ENCODE measurements around the gene PBX3. TPM values are rescaled to one million over a fixed set of nuclear protein-coding genes. Genes with fewer than 3 reads are reported as not detected.

Gene PBX3
- total RNA-seq, 2 donors from 2014 or later: 15.1 to 21.1 TPM

DNA sequence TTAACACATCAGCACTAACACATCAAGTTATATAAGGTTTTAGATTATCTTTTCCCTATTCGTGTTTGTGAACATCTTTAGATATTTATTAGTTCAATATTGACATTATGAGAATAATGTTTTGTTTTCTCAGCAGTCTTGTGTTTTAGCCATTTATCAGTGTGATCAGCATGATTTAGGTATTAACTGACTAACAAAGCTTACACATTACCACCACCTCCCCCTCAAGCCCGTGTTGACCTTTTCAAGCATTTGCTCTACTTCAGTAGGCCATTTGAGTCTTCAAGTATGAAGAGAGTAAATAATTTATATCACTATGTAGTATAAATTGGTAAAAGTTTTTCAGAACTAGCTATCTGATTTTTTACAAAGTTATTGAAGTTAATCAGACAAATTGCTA is 6.9 kb downstream of the PBX3 start:
- no peaks in the 10 kb centered on the region for H3K4me1 ChIP-seq
- no peak overlapping the region for H3K9ac ChIP-seq (ENCODE audit: low read depth in 2 of 2, low read length in 2 of 2)
- H3K27me3 ChIP-seq: no peaks in the 10 kb centered on the region
- no peaks in the 10 kb centered on the region for H3K36me3 ChIP-seq
- no peak overlapping the region for H3K27ac ChIP-seq
- no peaks in the 10 kb centered on the region for H3K9me3 ChIP-seq
- H3K4me3 ChIP-seq: no peak overlapping the region
- TF ChIP-seq, protein P1, sequence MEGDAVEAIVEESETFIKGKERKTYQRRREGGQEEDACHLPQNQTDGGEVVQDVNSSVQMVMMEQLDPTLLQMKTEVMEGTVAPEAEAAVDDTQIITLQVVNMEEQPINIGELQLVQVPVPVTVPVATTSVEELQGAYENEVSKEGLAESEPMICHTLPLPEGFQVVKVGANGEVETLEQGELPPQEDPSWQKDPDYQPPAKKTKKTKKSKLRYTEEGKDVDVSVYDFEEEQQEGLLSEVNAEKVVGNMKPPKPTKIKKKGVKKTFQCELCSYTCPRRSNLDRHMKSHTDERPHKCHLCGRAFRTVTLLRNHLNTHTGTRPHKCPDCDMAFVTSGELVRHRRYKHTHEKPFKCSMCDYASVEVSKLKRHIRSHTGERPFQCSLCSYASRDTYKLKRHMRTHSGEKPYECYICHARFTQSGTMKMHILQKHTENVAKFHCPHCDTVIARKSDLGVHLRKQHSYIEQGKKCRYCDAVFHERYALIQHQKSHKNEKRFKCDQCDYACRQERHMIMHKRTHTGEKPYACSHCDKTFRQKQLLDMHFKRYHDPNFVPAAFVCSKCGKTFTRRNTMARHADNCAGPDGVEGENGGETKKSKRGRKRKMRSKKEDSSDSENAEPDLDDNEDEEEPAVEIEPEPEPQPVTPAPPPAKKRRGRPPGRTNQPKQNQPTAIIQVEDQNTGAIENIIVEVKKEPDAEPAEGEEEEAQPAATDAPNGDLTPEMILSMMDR (IDR thresholded peaks at IDR 0.05): no peak
- no peak for DNase-seq
- intact Hi-C loops (cut with DNase I): no loop called here

DNA sequence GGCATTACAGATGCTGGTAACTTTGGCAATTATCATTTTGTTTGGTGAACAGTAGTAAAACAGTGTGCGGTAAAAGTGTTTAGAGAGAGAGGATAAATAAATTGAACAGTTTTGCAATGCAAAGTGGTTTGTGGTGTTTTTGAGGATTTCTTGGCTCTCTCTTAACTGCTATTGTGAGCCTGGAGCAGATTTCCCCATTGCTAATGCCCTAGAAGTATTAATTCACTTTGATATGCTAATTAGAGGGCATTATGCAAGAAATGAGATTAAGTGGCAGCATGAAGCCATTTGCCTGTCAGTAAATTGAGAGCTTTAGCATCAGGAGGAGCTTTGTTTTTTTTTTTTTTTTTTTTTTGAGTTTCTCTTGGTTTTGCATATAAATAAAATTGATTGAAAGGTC is 8.2 kb downstream of the PBX3 start:
- intact Hi-C loops (cut with DNase I): no loop called here
- TF ChIP-seq, protein P1 (IDR thresholded peaks at IDR 0.05): no peak
- Histone ChIP-seq H3K4me3 (no peak overlapping the region), H3K4me1 (no peaks in the 10 kb centered on the region), H3K27me3 (no peaks in the 10 kb centered on the region), H3K27ac (no peak overlapping the region), H3K9me3 (no peaks in the 10 kb centered on the region), H3K36me3 (no peaks in the 10 kb centered on the region), H3K9ac (ENCODE audit: low read depth in 2 of 2, low read length in 2 of 2) (no peak overlapping the region)
- DNase-seq: no peak

DNA sequence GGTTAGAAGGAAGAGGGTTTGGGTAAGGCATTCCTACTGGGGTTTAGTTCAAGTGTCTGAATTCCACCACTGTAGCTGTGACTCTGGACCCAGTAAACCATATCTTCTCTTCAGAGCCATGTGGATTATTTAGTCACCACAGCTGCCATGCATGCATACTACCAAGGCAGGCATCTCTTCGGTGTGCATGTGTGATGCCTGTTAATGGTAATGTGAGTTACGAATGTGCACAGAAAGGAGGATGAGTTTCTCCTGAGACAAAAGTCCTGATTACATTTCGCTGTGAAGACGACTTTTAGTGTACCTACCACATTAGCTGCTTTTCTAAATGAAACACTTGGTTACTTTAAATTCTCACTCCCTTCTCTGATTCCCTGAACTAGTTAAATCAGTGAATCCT is 9.3 kb downstream of the PBX3 start:
- no peak overlapping the region for H3K4me3 ChIP-seq
- H3K36me3 ChIP-seq: no peaks in the 10 kb centered on the region
- no peak for DNase-seq
- H3K27ac ChIP-seq: no peak overlapping the region
- H3K9ac ChIP-seq (ENCODE audit: low read depth in 2 of 2, low read length in 2 of 2): no peak overlapping the region
- no peaks in the 10 kb centered on the region for H3K4me1 ChIP-seq
- TF ChIP-seq, protein P1 (IDR thresholded peaks at IDR 0.05): no peak
- H3K27me3 ChIP-seq: no peaks in the 10 kb centered on the region
- H3K9me3 ChIP-seq: no peaks in the 10 kb centered on the region
- intact Hi-C loops (cut with DNase I): no loop called here

DNA sequence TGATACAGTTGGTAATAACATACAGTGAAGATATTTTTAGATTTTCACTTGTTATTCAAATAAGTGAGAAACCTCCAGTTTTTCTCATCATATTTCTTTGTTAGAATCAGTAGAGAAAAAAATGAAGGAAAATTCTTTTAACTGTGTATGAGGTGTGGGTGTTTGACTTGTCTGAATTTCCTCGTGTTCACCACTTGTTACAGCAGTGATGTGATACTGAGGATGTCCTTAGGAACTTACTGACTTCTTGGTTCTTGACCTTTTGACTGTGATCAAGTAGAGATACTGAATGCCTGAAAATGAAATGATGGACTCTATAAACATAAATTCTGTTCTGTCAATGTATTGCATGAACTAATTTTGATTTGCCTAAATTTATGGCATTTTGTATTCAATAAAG is 10.7 kb downstream of the PBX3 start:
- Histone ChIP-seq H3K36me3 (no peaks in the 10 kb centered on the region), H3K9me3 (no peaks in the 10 kb centered on the region), H3K27ac (no peak overlapping the region), H3K9ac (ENCODE audit: low read depth in 2 of 2, low read length in 2 of 2) (no peak overlapping the region), H3K4me3 (no peak overlapping the region), H3K27me3 (no peaks in the 10 kb centered on the region), H3K4me1 (no peaks in the 10 kb centered on the region)
- TF ChIP-seq, protein P1 (IDR thresholded peaks at IDR 0.05): no peak
- no peak for DNase-seq
- intact Hi-C loops (cut with DNase I): no loop called here

DNA sequence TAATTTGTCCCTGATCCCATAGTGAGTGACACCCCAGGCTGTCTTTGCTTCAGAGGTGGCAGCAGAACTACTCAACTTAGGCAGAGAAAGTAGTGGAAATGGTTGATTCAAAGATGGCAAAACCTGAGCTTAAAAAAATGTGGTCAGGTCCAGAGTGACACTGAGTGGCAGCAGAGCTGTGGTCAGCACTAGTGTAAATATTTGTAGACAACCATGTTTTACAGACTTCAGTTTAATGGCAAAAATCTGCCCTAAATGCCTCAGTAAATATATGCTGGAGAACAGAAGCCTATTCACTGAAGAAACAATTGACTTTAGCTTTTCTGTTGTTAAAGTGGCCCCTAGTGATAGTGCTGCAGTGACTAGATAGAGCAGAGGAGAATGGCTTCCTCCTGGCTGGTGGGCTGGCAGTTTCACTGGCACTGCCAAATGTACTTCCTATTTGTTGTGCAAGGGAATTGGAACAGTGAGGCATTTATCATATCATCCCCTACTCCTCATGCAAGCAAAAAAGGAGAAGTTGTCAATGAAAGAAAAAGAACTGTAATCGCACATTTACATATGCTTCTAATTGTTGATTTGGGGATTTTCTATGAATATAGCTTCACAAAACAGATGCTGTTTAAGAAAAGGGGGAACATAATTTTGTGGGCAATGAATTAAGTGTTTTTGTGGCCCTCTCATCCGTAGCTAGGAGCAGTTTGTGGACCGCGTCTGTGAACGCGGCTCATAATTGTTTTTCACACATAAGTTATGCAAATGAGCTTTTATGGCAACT is 12.0 kb downstream of the PBX3 start:
- no peaks in the 10 kb centered on the region for H3K4me1 ChIP-seq
- H3K9me3 ChIP-seq: no peaks in the 10 kb centered on the region
- H3K4me3 ChIP-seq: no peak overlapping the region
- DNase-seq: no peak
- no peak overlapping the region for H3K9ac ChIP-seq (ENCODE audit: low read depth in 2 of 2, low read length in 2 of 2)
- TF ChIP-seq, protein P1 (IDR thresholded peaks at IDR 0.05): no peak
- no peaks in the 10 kb centered on the region for H3K36me3 ChIP-seq
- no peak overlapping the region for H3K27ac ChIP-seq
- no peaks in the 10 kb centered on the region for H3K27me3 ChIP-seq
- intact Hi-C loops (cut with DNase I): no loop called here
